Measurements from ENCODE around the gene COL5A1.

The COL5A1 gene

DNA sequence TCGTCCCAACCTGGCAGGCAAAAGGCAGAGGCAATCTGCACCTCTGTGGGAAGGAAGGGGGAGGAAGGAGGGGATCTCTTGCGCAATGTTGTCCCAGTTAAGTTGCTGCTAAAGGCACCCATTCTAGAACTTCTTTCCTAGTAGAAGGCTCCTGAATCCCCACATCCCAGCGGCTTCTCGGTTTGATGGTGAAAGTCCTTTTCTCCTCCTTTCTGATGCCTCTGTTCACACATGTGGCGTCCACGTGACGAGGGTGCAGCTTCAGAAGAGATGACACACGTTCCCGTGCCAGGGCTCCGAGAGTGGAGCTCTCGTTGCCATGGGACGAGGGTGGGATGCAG is 142.1 kb downstream of the COL5A1 start:
- TF ChIP-seq, protein P1, sequence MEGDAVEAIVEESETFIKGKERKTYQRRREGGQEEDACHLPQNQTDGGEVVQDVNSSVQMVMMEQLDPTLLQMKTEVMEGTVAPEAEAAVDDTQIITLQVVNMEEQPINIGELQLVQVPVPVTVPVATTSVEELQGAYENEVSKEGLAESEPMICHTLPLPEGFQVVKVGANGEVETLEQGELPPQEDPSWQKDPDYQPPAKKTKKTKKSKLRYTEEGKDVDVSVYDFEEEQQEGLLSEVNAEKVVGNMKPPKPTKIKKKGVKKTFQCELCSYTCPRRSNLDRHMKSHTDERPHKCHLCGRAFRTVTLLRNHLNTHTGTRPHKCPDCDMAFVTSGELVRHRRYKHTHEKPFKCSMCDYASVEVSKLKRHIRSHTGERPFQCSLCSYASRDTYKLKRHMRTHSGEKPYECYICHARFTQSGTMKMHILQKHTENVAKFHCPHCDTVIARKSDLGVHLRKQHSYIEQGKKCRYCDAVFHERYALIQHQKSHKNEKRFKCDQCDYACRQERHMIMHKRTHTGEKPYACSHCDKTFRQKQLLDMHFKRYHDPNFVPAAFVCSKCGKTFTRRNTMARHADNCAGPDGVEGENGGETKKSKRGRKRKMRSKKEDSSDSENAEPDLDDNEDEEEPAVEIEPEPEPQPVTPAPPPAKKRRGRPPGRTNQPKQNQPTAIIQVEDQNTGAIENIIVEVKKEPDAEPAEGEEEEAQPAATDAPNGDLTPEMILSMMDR (conservative IDR thresholded peaks at IDR 0.05; ENCODE audit: control insufficient read depth, insufficient read depth, low read depth, low read length) = no peak
- DNase-seq (ENCODE audit: low read depth) = peak; percentile 41
- H3K4me3 ChIP-seq (ENCODE audit: control insufficient read depth, low read depth, low read length) = no peak overlapping the region

DNA sequence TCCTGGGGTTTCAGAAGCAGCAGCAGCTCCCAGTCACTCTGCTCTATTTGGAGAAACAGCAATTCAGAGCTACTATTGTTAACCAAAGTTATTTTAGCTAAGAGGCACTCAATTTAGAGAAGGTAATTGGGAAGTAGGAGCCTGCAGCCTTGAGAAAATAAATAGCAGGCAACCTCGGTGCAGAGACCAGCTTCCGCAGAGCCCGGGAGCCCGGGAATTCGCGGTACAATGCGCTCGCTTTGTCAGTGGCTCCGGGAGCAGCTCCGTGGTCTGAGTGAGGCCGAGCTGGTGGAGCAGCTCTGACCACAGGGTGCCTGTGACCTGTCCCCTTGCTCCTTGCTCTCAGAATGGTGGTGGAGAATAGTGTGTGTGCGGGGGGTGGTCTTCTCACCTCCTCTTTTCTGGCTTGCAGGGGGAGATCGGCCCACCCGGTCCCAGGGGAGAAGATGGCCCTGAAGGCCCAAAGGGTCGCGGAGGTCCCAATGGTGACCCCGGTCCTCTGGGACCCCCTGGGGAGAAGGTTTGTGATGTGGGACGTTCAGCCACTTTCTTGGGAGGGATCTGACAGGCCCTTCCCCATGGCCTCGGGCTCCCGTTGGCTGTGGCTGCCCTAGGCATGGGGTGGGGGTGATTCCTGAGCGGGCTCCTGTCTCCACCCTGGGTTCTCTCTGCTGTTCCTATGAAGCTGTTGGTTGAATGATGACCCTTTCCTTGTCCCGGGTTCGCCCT is 143.1 kb downstream of the COL5A1 start:
- TF ChIP-seq, protein P1 (conservative IDR thresholded peaks at IDR 0.05; ENCODE audit: control insufficient read depth, insufficient read depth, low read depth, low read length) = no peak
- no peak overlapping the region for H3K4me3 ChIP-seq (ENCODE audit: control insufficient read depth, low read depth, low read length)
- no peak for DNase-seq (ENCODE audit: low read depth)

DNA sequence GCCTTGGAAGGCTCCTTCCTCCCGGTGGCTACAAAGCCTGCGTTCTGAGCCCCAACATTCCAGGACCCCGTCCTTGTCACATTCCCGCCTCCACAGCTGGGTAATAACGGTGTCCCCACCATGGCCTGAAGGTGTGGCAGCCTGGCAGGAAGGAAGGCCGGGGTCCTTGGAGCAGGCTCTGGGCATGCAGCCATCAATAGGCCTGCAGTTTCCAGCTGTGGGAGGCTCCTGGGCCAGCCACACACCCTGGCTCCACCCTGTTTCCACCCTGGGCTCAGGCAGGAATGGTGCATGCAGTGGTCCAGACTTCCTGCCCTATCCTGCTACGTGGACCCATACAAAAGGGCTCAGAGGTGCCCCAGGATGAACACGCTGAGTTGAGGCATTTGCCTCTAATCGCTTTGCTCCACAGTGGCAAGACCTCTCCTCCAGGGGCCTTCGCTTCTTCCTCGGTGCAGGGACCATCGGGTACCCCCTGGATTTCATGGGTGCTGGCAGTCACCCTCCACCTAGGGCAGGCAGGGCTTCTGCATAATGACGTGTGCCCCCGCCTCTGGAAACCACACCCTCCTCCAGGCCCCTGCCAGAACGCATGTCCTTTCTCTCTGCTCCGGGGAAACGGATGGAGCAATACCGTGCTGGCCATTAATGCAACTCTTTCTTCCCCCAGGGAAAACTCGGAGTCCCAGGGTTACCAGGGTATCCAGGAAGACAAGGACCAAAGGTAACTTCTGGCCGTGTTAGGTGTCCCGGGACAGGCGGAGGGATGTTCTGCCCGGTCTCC is 143.9 kb downstream of the COL5A1 start:
- no peak for DNase-seq (ENCODE audit: low read depth)
- TF ChIP-seq, protein P1 (conservative IDR thresholded peaks at IDR 0.05; ENCODE audit: control insufficient read depth, insufficient read depth, low read depth, low read length) = no peak
- no peak overlapping the region for H3K4me3 ChIP-seq (ENCODE audit: control insufficient read depth, low read depth, low read length)

DNA sequence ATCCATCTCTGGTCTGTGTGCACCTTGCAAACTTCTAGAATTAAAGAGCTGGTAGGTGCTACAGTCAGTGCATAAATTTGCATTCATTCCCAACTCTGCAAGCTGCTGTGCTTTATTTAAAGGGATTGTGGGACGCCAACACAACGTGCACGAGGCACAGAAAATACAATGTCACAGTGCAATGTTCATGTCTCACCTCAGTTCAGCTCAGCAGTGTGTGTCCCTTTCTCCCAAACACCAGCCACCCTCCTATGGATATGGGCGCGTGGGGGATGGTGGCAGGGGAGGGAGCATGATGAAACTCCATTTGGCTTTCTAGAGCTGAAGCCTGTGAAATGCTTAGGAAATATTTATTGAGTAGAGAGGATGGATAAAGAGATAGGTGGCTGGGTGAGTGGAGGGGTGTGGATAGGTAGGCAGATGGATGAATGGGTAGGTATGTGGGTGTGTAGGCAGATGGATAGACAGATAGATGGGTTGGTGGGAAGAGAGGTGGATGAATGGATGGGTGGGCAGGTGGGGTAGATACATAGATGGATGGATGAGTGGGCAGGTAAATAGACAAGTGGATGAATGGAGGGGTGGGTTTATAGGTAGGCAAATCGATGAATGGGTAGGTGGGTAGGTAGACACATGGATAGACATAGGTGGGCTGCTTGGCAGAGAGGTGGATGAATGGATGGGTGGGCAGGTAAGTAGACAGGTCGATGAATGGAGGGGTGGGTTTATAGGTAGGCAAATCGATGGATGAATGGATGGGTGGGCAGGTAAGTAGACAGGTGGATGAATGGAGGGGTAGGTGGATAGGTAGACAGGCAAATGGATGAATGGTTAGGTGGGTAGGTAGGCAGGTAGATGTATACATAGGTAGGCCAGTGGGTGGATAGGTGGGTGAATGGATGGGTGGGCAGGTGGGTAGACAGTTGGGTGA is 146.3 kb downstream of the COL5A1 start:
- TF ChIP-seq, protein P1 (conservative IDR thresholded peaks at IDR 0.05; ENCODE audit: control insufficient read depth, insufficient read depth, low read depth, low read length) = no peak
- no peak overlapping the region for H3K4me3 ChIP-seq (ENCODE audit: control insufficient read depth, low read depth, low read length)
- no peak for DNase-seq (ENCODE audit: low read depth)

DNA sequence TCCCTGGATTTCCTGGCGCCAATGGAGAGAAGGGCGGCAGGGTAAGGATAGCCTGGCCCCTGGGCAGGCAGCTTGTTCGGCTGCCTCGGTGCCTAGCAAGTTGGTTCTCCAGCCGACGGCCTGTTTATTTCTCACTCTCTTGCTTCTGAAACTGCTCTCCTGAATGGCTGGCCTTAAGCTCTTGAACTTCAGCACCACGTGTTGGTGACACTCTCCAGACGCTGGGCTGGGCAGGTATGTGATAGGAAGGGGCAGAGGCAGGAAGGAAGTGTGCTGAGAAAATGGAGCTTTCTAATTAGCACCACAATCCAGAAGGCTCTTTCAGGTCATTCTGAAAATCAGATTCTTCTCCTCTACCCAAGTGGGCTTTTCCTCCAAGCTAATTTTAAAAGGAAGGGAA is 147.6 kb downstream of the COL5A1 start:
- DNase-seq (ENCODE audit: low read depth) = no peak
- TF ChIP-seq, protein P1 (conservative IDR thresholded peaks at IDR 0.05; ENCODE audit: control insufficient read depth, insufficient read depth, low read depth, low read length) = no peak
- H3K4me3 ChIP-seq (ENCODE audit: control insufficient read depth, low read depth, low read length) = no peak overlapping the region

DNA sequence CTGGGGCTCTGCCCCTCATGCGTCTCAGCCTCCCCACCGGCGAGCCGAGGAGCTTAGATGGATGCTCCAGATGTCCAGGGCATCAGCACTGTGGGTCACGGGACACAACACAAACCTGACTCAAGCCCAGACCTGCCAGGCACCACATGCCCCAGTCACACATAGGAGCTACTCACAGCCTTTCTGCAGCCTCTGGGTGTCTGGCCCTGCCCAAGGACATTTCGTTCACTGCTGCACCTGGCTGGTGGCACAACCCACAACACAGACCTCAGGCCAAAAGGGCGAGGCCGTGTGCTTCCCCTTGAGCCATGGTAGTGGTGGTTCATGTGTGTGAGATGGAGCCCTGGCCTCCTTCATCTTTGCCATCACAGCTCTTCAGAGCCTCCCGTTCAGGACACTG is 149.4 kb downstream of the COL5A1 start:
- H3K4me3 ChIP-seq (ENCODE audit: control insufficient read depth, low read depth, low read length) = no peak overlapping the region
- DNase-seq (ENCODE audit: low read depth) = no peak
- TF ChIP-seq, protein P1 (conservative IDR thresholded peaks at IDR 0.05; ENCODE audit: control insufficient read depth, insufficient read depth, low read depth, low read length) = no peak
